Right lobe of liver (tissue), 6 donors: ENCODE results near the gene POLA2. TPM values are rescaled to one million over a fixed set of nuclear protein-coding genes. Genes with fewer than 3 reads are reported as not detected.

Experiments
- ATAC-seq, 4 donors: fragments of 200-7000 bp; cut with Tn5 transposase; one replicate each; pipeline ENCODE4 v1.9.1; 2020; ENCODE audit warnings: mild to moderate bottlenecking in 4 of 4, moderate library complexity in 4 of 4
- DNase-seq, 3 donors: peaks; one replicate each; pipeline ENCODE4 v3.0.0-alpha.2; 2020
- H3K27ac ChIP-seq, 3 donors: fragments of 200-600 bp; one replicate each; pipeline ENCODE4 v1.8.0; 2022
- H3K27me3 ChIP-seq, 2 donors: fragments of 200-600 bp; one replicate each; pipeline ENCODE4 v1.8.0; 2022
- H3K36me3 ChIP-seq, 4 donors: fragments of 200-600 bp; sonication (generic) in 1 of 4; one replicate each; pipeline versions ENCODE4 v1.5.1 to v1.8.0; 2017 to 2022; ENCODE audit warnings: control low read depth in 1 of 4
- H3K4me1 ChIP-seq, 4 donors: fragments of 200-600 bp; sonication (generic) in 1 of 4; one replicate each; pipeline versions ENCODE4 v1.5.1 to v1.8.0; 2017 to 2022; ENCODE audit warnings: control low read depth in 1 of 4
- H3K4me3 ChIP-seq, 3 donors: fragments of 200-600 bp; one replicate each; pipeline ENCODE4 v1.8.0; 2022
- H3K9me3 ChIP-seq, 4 donors: fragments of 200-600 bp; sonication (generic) in 1 of 4; one replicate each; pipeline versions ENCODE4 v1.5.1 to v1.8.0; 2017 to 2022; ENCODE audit warnings: control low read depth in 1 of 4
- POLR2A ChIP-seq: fragments of 450-650 bp; IDR thresholded peaks from one replicate; pipeline ENCODE4 v1.6.1; 2017; ENCODE audit warnings: antibody characterized with exemption, mild to moderate bottlenecking
- WGBS: methylation state at CpG from one replicate; pipeline ENCODE4 v1.1.6; 2018; ENCODE audit warnings: low coverage, low lambda C conversion rate; ENCODE audit not compliant: insufficient coverage; ENCODE audit errors: missing lambda C conversion rate; 5-methylcytosine and 5-hydroxymethylcytosine counted together
- intact Hi-C, 2 donors: fragments of 100-400 bp; cut with DNase I; formaldehyde crosslinking; loops; one replicate each; pipeline versions ENCODE4 v1.11.2 to v1.14.1; 2022
- total RNA-seq, 6 experiments: library from RNA; depleted of rRNA in 2 of 6; stranded (reverse); fragments of >200 nt in 2 of 6; fragmentation: NEBNext Ultra II Directional in 3 of 6; extraction: Animal tissue kit (Norgen Biotek cat#: 25700) in 3 of 6; gene quantifications; one replicate each; pipeline versions ENCODE4 v1.1.0 to v1.2.4, GENCODE V29; 2016 to 2023
- TF ChIP-seq, protein P1 (sequence below), 4 donors: fragments of 200-600 bp in 3 of 4; fragments of 450-650 bp in 1 of 4; IDR thresholded peaks; one replicate each; pipeline versions ENCODE4 v1.5.1 to v1.8.0; 2016 to 2022; ENCODE audit warnings: antibody characterized with exemption in 4 of 4, mild to moderate bottlenecking in 2 of 4
- donor health status: DM: no; HTN: yes; CAD: no.
- donor health status: DM: no; HTN: no; CAD: no.
- donor health status: DM: no; HTN: no; CAD: no.
- donor health status: DM: no; HTN: yes; CAD: no.
- donor health status: DM: no; HTN: yes; CAD: no.

Gene POLA2
- total RNA-seq, 6 experiments from 2014 or later: 1.8 to 8.4 (median 3.5) TPM

DNA sequence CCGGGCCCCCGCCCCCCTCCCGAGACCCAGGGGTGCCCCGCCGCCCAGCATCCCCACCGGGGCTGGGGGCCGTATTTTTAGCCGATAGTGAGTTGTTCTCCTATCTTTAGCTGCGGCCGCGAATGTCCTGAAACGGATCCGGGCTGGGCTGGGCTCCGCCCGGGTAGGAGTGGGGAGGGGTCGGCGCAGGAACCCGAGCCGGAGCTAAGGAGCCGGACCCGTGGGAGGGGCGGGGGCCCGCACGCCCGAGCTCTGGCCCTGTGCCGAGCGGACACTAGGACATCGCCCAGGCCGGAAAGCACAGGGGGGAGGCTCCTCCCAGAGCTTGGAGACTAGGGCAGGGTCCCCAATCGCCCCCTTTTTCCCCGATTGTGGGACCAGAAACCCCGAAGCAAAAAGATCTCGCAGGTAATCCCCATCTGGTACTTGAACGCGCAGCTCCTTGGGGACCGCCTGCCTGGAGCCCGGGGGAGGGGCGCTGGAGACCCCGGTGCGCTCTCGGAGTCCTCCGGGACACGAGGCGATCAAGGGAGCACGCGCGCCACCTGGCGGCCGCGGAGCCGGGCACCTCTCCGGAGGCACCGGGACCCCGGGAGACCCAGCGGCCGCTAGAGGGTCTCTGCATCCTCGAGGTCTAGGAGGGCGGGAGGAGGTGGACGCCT lies 53.6 kb downstream of the POLA2 start:
- TF ChIP-seq, protein P1, sequence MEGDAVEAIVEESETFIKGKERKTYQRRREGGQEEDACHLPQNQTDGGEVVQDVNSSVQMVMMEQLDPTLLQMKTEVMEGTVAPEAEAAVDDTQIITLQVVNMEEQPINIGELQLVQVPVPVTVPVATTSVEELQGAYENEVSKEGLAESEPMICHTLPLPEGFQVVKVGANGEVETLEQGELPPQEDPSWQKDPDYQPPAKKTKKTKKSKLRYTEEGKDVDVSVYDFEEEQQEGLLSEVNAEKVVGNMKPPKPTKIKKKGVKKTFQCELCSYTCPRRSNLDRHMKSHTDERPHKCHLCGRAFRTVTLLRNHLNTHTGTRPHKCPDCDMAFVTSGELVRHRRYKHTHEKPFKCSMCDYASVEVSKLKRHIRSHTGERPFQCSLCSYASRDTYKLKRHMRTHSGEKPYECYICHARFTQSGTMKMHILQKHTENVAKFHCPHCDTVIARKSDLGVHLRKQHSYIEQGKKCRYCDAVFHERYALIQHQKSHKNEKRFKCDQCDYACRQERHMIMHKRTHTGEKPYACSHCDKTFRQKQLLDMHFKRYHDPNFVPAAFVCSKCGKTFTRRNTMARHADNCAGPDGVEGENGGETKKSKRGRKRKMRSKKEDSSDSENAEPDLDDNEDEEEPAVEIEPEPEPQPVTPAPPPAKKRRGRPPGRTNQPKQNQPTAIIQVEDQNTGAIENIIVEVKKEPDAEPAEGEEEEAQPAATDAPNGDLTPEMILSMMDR (IDR thresholded peaks at IDR 0.05): peak; percentile 92 to 97 (median 96)
- TF ChIP-seq POLR2A: no peak
- no peaks in the 10 kb centered on the region for H3K36me3 ChIP-seq
- peak overlapping the region; percentile 46 to 84 (median 84) for H3K4me3 ChIP-seq
- DNase-seq (peak; percentile 83 to 87 (median 84)), ATAC-seq (peak; percentile 60 to 67 (median 62))
- no peaks in the 10 kb centered on the region for H3K27me3 ChIP-seq
- intact Hi-C loops: loop anchor here (5.0 kb wide), 1 partner anchor 43 kb away; no protein-coding TSS in a partner anchor
- WGBS: 0% methylated on average over 1 of the region's 59 CpGs
- H3K27ac ChIP-seq: peak overlapping the region; percentile 74 to 76 (median 75)
- H3K9me3 ChIP-seq: no peaks in the 10 kb centered on the region
- peaks cover 0 to 10% (median 0%) of the 10 kb centered on the region in 4 donors for H3K4me1 ChIP-seq

DNA sequence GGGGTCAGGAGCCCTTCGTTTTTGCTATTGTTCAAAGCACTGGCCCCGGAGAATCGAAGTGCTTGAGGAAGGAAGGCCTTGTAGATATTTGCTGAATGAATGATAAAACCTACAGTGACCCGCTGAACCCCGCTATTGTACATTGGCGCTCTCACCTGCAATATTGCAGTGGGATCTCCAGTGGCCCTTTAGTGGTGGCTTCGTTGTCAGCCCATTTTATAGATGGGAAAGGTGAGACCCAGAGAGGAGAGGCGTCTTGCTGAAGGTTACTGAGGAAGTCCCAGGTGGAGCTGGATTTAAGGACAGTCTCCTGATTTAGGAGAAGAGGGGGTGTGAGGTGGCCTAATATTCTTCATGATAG lies 54.1 kb downstream of the POLA2 start:
- no peaks in the 10 kb centered on the region for H3K36me3 ChIP-seq
- WGBS: 17% methylated on average over 6 of the region's 8 CpGs
- peak overlapping the region; percentile 46 to 84 (median 84) for H3K4me3 ChIP-seq
- H3K9me3 ChIP-seq: no peaks in the 10 kb centered on the region
- intact Hi-C loops: loop anchor here (5.0 kb wide), 1 partner anchor 44 kb away; no protein-coding TSS in a partner anchor
- no peak for TF ChIP-seq POLR2A
- TF ChIP-seq, protein P1 (IDR thresholded peaks at IDR 0.05): peak in 1 of 4 donors; percentile 3
- no peaks in the 10 kb centered on the region for H3K27me3 ChIP-seq
- H3K27ac ChIP-seq: peak overlapping the region; percentile 74 to 76 (median 75)
- DNase-seq (no peak), ATAC-seq (no peak)
- H3K4me1 ChIP-seq: peaks cover 0 to 15% (median 0%) of the 10 kb centered on the region in 4 donors

DNA sequence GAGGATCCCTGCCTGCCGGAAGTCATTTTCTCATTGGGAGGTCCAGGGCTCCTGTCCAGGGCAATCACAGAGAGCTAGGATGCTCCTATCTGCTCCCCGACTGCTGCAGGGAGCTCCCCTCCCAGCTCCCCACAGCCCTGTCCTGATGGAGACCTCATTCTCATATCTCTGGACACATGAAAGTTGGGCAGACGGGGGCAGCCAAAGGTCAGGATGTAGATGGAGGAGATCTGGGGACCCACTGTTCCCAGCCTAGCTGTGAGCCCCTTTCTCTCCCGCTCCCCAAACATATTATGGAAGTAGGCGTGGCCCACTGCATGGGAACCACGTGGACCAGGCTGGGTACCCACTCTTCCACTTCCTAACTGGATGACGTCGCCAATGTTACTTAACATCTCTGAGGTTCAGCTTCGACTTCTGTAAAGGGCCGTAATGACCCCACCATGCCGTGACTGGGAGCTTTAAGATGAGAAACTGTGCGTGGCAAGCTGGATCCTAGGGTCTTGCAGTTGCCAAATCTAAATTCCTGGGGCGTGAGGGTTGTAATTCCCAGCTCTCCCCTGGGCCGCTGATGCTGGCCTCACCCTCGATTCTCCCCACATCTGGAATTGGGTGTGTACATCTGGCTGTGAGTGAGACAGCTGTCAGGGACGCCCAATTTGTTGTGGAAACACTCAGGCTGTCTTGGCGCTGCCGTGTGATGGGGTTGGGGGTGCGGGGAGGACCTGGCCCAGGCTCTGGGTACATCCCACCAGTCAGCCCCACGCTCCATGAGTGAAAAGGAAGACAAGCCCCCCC lies 54.7 kb downstream of the POLA2 start:
- DNase-seq: no peak
- 34% methylated on average over 4 of the region's 20 CpGs for WGBS
- Histone ChIP-seq H3K4me1 (peaks cover 0 to 16% (median 0%) of the 10 kb centered on the region in 4 donors), H3K27me3 (no peaks in the 10 kb centered on the region), H3K36me3 (peaks cover 0 to 1% (median 0%) of the 10 kb centered on the region in 4 donors), H3K4me3 (peak overlapping the region; percentile 46 to 84 (median 84)), H3K9me3 (no peaks in the 10 kb centered on the region), H3K27ac (no peak overlapping the region)
- no peak for ATAC-seq
- intact Hi-C loops: loop anchor here (5.0 kb wide), 1 partner anchor 44 kb away; no protein-coding TSS in a partner anchor
- no peak for TF ChIP-seq POLR2A
- TF ChIP-seq, protein P1 (IDR thresholded peaks at IDR 0.05): no peak

DNA sequence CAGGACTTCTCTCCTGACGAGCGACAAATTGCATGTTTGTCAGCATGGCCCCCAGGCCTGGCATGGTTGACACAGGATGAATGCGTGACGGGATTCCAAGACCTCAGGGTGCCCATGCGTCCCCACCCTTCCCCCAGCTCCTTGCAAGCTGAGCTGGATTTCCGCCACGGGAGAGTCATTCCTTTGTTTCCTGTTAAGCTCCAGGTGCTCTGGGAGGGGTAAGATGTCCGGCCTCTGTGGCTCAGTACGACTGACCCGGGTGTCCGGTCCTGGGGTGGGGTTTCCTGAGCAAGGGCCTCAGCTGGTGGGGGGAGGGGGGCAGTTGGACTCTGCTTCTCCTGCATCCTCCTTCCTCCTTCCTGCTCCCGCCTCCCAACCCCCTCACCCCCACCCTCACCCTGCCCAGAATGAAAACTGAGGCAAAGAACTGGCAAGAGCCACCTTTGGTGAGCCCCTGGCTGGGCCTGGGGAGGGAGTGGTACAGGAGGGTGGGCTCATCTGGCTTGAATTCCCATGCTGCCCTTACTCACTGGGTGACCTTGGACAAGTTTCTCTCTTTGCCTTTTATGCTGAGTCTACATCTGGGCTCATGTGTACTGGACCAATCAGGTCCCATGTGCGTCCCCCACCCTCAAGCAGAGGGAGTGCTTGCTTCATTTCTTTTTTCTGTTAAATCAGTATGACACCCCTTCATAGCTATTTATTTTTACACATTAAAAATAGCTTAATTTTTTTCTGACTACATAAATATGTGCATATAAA lies 55.4 kb downstream of the POLA2 start:
- no peak overlapping the region for H3K27ac ChIP-seq
- H3K27me3 ChIP-seq: no peaks in the 10 kb centered on the region
- DNase-seq (peak; percentile 60 to 66 (median 66)), ATAC-seq (peak in 2 of 4 donors; percentile 2 to 3)
- WGBS: 39% methylated on average over 8 of the region's 13 CpGs
- peak overlapping the region in 1 of 3 donors; percentile 6 for H3K4me3 ChIP-seq
- H3K36me3 ChIP-seq: peaks cover 0 to 9% (median 0%) of the 10 kb centered on the region in 4 donors
- intact Hi-C loops: loop anchor here (5.0 kb wide), 1 partner anchor 45 kb away; no protein-coding TSS in a partner anchor
- H3K4me1 ChIP-seq: peaks cover 0 to 16% (median 0%) of the 10 kb centered on the region in 4 donors
- TF ChIP-seq, protein P1 (IDR thresholded peaks at IDR 0.05): no peak
- no peak for TF ChIP-seq POLR2A
- no peaks in the 10 kb centered on the region for H3K9me3 ChIP-seq
